AG04450 (cell line): ENCODE measurements around the gene GGA2. TPM values are rescaled to one million over a fixed set of nuclear protein-coding genes. Genes with fewer than 3 reads are reported as not detected.

Source experiments
- CTCF ChIA-PET: fragments of 300-600, 350-600 bp; formaldehyde crosslinking; extraction: SDS; loops from one replicate; lab custom pipeline; 2022; ENCODE audit warnings: antibody characterized with exemption, inconsistent platforms; lab: Charles Lee
- POLR2A ChIA-PET: fragments of 350-600 bp; formaldehyde crosslinking; extraction: SDS; loops from one replicate; lab custom pipeline; 2021; ENCODE audit warnings: antibody characterized with exemption, inconsistent platforms; lab: Yijun Ruan, JAX
- DNase-seq: peaks from one replicate; pipeline ENCODE4 v3.0.0-alpha.2; 2011; ENCODE audit warnings: low read depth, low spot score
- H3K27ac ChIP-seq: one replicate; pipeline ENCODE4 v1.5.1; 2012; ENCODE audit warnings: low read depth, low read length, control low read depth
- H3K27me3 ChIP-seq: one replicate; pipeline ENCODE4 v1.6.0; 2012; ENCODE audit warnings: low read length; ENCODE audit not compliant: control insufficient read depth, insufficient read depth
- H3K4me3 ChIP-seq: 2 replicates; pipeline ENCODE4 v1.5.1; 2011; ENCODE audit warnings: mild to moderate bottlenecking, low read depth, low read length, control low read depth
- H3K9me3 ChIP-seq: 2 replicates; pipeline ENCODE4 v1.5.1; 2012; ENCODE audit warnings: low read length; ENCODE audit not compliant: control insufficient read depth, insufficient read depth
- polyA plus RNA-seq: library from polyadenylated mRNA; depleted of rRNA; stranded (reverse); fragments of >200 nt; gene quantifications from 2 replicates; pipeline ENCODE4 v1.2.3, GENCODE V29; 2011
- TF ChIP-seq, protein P1 (sequence below): IDR thresholded peaks from 2 replicates; pipeline ENCODE4 v1.5.1; 2011; ENCODE audit warnings: low read depth, low read length, control low read depth, inconsistent platforms

Gene GGA2
- polyA plus RNA-seq, 1 experiment = 42.5 TPM

- no peaks in the 10 kb centered on the region for H3K27me3 ChIP-seq
- DNase-seq = no peak
- TF ChIP-seq, protein P1, sequence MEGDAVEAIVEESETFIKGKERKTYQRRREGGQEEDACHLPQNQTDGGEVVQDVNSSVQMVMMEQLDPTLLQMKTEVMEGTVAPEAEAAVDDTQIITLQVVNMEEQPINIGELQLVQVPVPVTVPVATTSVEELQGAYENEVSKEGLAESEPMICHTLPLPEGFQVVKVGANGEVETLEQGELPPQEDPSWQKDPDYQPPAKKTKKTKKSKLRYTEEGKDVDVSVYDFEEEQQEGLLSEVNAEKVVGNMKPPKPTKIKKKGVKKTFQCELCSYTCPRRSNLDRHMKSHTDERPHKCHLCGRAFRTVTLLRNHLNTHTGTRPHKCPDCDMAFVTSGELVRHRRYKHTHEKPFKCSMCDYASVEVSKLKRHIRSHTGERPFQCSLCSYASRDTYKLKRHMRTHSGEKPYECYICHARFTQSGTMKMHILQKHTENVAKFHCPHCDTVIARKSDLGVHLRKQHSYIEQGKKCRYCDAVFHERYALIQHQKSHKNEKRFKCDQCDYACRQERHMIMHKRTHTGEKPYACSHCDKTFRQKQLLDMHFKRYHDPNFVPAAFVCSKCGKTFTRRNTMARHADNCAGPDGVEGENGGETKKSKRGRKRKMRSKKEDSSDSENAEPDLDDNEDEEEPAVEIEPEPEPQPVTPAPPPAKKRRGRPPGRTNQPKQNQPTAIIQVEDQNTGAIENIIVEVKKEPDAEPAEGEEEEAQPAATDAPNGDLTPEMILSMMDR = no peak
- CTCF ChIA-PET = interaction anchor here (1.0 kb wide), 1 partner anchor 57 kb away, joined by 3 read pairs; no protein-coding TSS in a partner anchor
- no peaks in the 10 kb centered on the region for H3K9me3 ChIP-seq
- POLR2A ChIA-PET = interaction anchor here (0.6 to 2.1 kb wide), 2 partner anchors 49 to 122 kb away, joined by 3 to 6 read pairs; partner anchors contain the start of genes EARS2 and UBFD1
- peak overlapping the region; percentile 80 for H3K4me3 ChIP-seq
- H3K27ac ChIP-seq = peak overlapping the region; percentile 2
Measured at GRCh38 chr16:23508589-23509440, 1.5 kb downstream of the GGA2 start.

DNA sequence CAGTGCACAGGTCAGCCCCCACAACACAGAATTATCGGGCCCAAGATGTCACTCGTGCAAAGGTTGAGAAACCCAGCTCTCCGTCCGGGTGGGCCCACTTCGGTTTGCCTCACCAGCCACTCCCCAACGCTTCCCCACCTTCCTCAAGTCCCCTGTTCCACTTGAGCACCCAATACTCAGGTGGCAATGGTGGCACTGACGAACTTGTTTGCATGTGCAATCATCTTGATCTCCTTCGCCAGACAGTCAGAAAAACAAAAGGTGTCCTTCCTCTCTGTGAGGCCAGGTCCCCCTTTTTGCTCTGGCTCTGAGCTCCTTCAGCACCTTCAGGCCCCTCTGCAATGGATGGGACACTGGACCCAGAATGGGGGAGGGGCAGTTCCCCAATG is 3.7 kb downstream of the GGA2 start:
- Histone ChIP-seq H3K9me3 (no peaks in the 10 kb centered on the region), H3K27me3 (no peaks in the 10 kb centered on the region), H3K27ac (no peak overlapping the region), H3K4me3 (no peak overlapping the region)
- TF ChIP-seq, protein P1 = no peak
- ChIA-PET CTCF (interaction anchor here (1.4 kb wide), 1 partner anchor 71 kb away, joined by 3 read pairs; no protein-coding TSS in a partner anchor), POLR2A (no interaction called here)
- DNase-seq = no peak

DNA sequence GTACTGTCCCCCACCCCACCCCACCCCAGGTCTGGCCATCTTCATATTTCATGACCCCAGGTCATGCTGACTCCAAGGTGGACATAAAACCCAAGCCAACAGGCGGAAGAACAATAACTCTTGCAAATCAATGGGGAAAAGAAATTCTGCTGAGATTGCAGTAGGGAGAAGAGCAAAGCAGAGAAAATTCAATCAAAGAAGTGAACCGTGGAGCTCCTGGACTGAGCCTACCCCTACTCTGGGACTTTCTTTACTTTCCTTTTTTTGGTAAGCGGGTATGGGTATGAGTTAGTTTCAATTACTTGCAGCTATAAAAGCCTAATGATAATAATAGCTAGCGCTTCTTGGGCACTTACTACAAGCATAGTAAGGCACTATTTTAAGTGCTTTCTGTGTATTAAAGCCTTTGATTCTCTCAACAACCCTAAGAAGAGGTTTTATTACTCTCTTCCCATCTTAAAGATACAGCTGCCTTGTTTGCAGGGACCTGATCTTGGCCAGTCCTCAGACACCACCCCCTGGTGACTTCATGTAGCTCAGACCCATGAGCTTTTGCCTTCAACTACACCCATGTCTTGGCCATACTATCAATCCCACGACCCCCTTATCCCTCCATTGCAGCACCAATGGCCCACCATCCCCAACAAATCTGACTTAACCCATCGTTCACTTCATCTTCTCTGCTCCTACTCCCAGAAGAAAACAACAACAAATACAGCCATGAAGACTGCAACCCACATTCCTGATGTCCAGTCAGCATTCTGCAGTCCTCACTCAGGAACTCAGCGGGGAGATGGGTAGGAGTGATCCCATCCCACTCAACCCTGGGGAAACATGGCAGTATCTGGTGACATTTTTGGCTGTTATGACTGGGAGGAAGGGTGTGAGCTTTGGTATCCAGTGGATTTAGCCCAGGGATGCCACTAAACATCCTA is 4.4 kb downstream of the GGA2 start:
- ChIA-PET POLR2A (interaction anchor here (1.6 kb wide), 1 partner anchor 52 kb away, joined by 5 read pairs; the partner anchor contains the start of genes EARS2 and UBFD1), CTCF (no interaction called here)

DNA sequence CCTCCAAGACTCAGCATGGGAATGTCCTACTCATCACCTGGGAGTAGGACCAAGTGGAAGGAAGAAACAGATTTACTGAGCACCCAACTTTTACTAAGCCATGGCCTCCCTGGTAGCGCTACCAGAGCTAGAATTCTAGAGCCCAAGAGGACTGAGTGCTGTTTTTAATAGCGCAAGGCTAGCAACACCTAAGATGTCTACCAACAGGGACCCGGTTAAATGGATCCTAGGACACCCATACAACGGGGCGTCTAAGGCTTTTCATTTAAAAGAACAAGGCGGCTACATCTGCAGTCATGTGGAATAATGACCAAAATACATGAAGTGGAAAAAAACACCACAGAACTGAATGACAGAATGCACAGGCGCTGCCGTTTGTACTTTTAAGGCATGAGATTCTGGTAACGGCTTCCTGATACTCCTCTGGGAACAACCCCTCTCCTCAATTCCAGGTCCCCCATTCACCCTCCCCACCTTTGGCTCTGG is 5.1 kb downstream of the GGA2 start:
- POLR2A ChIA-PET = interaction anchor here (0.6 to 1.6 kb wide), 3 partner anchors 16 to 52 kb away, joined by 3 to 5 read pairs (median 3); partner anchors contain the start of genes EARS2 and UBFD1
- Histone ChIP-seq H3K27ac (no peak overlapping the region), H3K27me3 (no peaks in the 10 kb centered on the region), H3K4me3 (no peak overlapping the region), H3K9me3 (no peaks in the 10 kb centered on the region)
- TF ChIP-seq, protein P1 = no peak
- DNase-seq = no peak
- CTCF ChIA-PET = no interaction called here

More for the DNA sequence above, 4.4 kb downstream of the GGA2 start:
- no peak for DNase-seq
- H3K9me3 ChIP-seq = no peaks in the 10 kb centered on the region
- no peak overlapping the region for H3K27ac ChIP-seq
- H3K4me3 ChIP-seq = no peak overlapping the region
- no peaks in the 10 kb centered on the region for H3K27me3 ChIP-seq
- TF ChIP-seq, protein P1 = no peak
